Mesendoderm (in vitro differentiated cells): Measurements from ENCODE around the gene KCMF1. TPM values are rescaled to one million over a fixed set of nuclear protein-coding genes. Genes with fewer than 3 reads are reported as not detected.

ENCODE experiments used
- DNase-seq: peaks from one replicate; pipeline ENCODE4 v3.0.0; 2013
- H2AK5ac ChIP-seq: 2 replicates; pipeline ENCODE4 v1.6.1; 2013; ENCODE audit warnings: low read length, inconsistent platforms
- H2BK120ac ChIP-seq: 2 replicates; pipeline ENCODE4 v1.6.1; 2013; ENCODE audit warnings: low read depth, mild to moderate bottlenecking, low read length, moderate library complexity, mixed read lengths
- H2BK15ac ChIP-seq: replicated peaks from 2 replicates; pipeline ENCODE4 v1.6.1; 2013; ENCODE audit warnings: low read depth, mild to moderate bottlenecking, moderate library complexity
- H2BK5ac ChIP-seq: 2 replicates; pipeline ENCODE4 v1.6.1; 2013; ENCODE audit warnings: low read length, inconsistent platforms
- H3K18ac ChIP-seq: 2 replicates; pipeline ENCODE4 v1.6.1; 2013; ENCODE audit warnings: mild to moderate bottlenecking, low read length, mixed read lengths
- H3K23ac ChIP-seq: one replicate; pipeline ENCODE4 v1.6.1; 2013; ENCODE audit warnings: low read length
- H3K27ac ChIP-seq: 2 replicates; pipeline ENCODE4 v1.5.1; 2013; ENCODE audit warnings: low read depth, mild to moderate bottlenecking, inconsistent platforms, low read length, moderate library complexity
- H3K27me3 ChIP-seq: 2 replicates; pipeline ENCODE4 v1.6.1; 2013; ENCODE audit warnings: low read length, control low read depth, mild to moderate bottlenecking, inconsistent platforms; ENCODE audit not compliant: insufficient read depth, poor library complexity
- H3K36me3 ChIP-seq: 2 replicates; pipeline ENCODE4 v1.6.1; 2013; ENCODE audit warnings: low read length, inconsistent platforms; ENCODE audit not compliant: control insufficient read depth, insufficient read depth
- H3K4ac ChIP-seq: one replicate; pipeline ENCODE4 v1.6.1; 2013; ENCODE audit warnings: low read depth, mild to moderate bottlenecking, low read length, moderate library complexity
- H3K4me1 ChIP-seq: 2 replicates; pipeline ENCODE4 v1.6.1; 2013; ENCODE audit warnings: low read depth, low read length, inconsistent platforms; ENCODE audit not compliant: control insufficient read depth
- H3K4me2 ChIP-seq: 2 replicates; pipeline ENCODE4 v1.6.1; 2013; ENCODE audit warnings: low read length
- H3K4me3 ChIP-seq: 2 replicates; pipeline ENCODE4 v1.5.1; 2013; ENCODE audit warnings: mild to moderate bottlenecking, low read length
- H3K56ac ChIP-seq: one replicate; pipeline ENCODE4 v1.6.1; 2013; ENCODE audit warnings: low read length
- H3K79me1 ChIP-seq: 2 replicates; pipeline ENCODE4 v1.6.1; 2013; ENCODE audit warnings: low read length, inconsistent platforms
- H3K79me2 ChIP-seq: 2 replicates; pipeline ENCODE4 v1.6.1; 2013; ENCODE audit warnings: mild to moderate bottlenecking, low read length; ENCODE audit not compliant: control insufficient read depth, insufficient read depth
- H3K9ac ChIP-seq: 2 replicates; pipeline ENCODE4 v1.6.1; 2013; ENCODE audit warnings: low read length, inconsistent platforms
- H4K5ac ChIP-seq: one replicate; pipeline ENCODE4 v1.6.1; 2013; ENCODE audit warnings: low read length
- H4K8ac ChIP-seq: one replicate; pipeline ENCODE4 v1.6.1; 2013; ENCODE audit warnings: low read depth, mild to moderate bottlenecking, control low read depth, low read length, moderate library complexity
- WGBS: extraction: QIAGEN DNeasy Blood & Tissue Kit; methylation state at CpG from one replicate; pipeline ENCODE4 v1.1.7; 2013; ENCODE audit warnings: low lambda C conversion rate, missing lambda C conversion rate; ENCODE audit not compliant: insufficient coverage; ENCODE audit errors: extremely low coverage; 5-methylcytosine and 5-hydroxymethylcytosine counted together
- polyA plus RNA-seq, 2 experiments: library from polyadenylated mRNA; stranded (reverse); fragments of 200-250 nt; gene quantifications; one replicate each; pipeline ENCODE4 v1.2.3, GENCODE V29; 2013

The KCMF1 gene
- 63.4 TPM for polyA plus RNA-seq (2013, experiment 1 of 2)
- 66.6 TPM for polyA plus RNA-seq (2013, experiment 2 of 2)

GRCh38 chr2:84970868-84971509, at the start of gene KCMF1:
KCMF1 (plus strand) TSS chr2:84971161; CDS start chr2:84971452, 291 bp downstream.
- peaks cover 2% of the 10 kb centered on the region for H3K4me1 ChIP-seq
- H2AK5ac ChIP-seq: peak within 1 kb of the TSS; percentile 82
- no peaks in the 10 kb centered on the region for H3K27me3 ChIP-seq
- peak within 1 kb of the TSS; percentile 98 for H4K8ac ChIP-seq
- peak within 1 kb of the TSS; percentile 67 for H2BK5ac ChIP-seq
- H3K36me3 ChIP-seq: no peaks in the 10 kb centered on the region
- H3K79me2 ChIP-seq: peaks cover 65% of the 10 kb centered on the region
- peaks cover 2% of the 10 kb centered on the region for H3K79me1 ChIP-seq
- H3K27ac ChIP-seq: peak within 1 kb of the TSS; percentile 99
- peak within 1 kb of the TSS; percentile 96 for H3K4me3 ChIP-seq
- peak within 1 kb of the TSS; percentile 99 for H3K4ac ChIP-seq
- H3K9ac ChIP-seq: peak within 1 kb of the TSS; percentile 98
- H3K18ac ChIP-seq: peak within 1 kb of the TSS; percentile 100
- H4K5ac ChIP-seq: peak within 1 kb of the TSS; percentile 74
- H2BK120ac ChIP-seq: peak within 1 kb of the TSS; percentile 97
- H3K23ac ChIP-seq: peak within 1 kb of the TSS; percentile 89
- H3K56ac ChIP-seq: peak within 1 kb of the TSS; percentile 98
- H3K4me2 ChIP-seq: peak within 1 kb of the TSS; percentile 94
- no CpG with 5 or more reads among the region's 102 CpGs for WGBS
- DNase-seq: peak; percentile 65
- peak within 1 kb of the TSS; percentile 57 for H2BK15ac ChIP-seq

GRCh38 chr2:84923009-84923408, 48.0 kb upstream of the KCMF1 start:
- H4K5ac ChIP-seq: no peak overlapping the region

GRCh38 chr2:84924173-84925106, 46.5 kb upstream of the KCMF1 start:
- peak; percentile 62 for DNase-seq
- H3K18ac ChIP-seq: no peak overlapping the region
- no peak overlapping the region for H3K4me3 ChIP-seq
- H2BK15ac ChIP-seq: no peak overlapping the region
- no peak overlapping the region for H3K4ac ChIP-seq
- no peaks in the 10 kb centered on the region for H3K79me1 ChIP-seq
- no peak overlapping the region for H4K5ac ChIP-seq
- H3K23ac ChIP-seq: no peak overlapping the region
- H3K56ac ChIP-seq: no peak overlapping the region
- H3K9ac ChIP-seq: no peak overlapping the region
- no peak overlapping the region for H4K8ac ChIP-seq
- WGBS: no CpG with 5 or more reads among the region's 9 CpGs
- no peaks in the 10 kb centered on the region for H3K36me3 ChIP-seq
- H3K79me2 ChIP-seq: no peaks in the 10 kb centered on the region
- H3K27me3 ChIP-seq: no peaks in the 10 kb centered on the region
- no peak overlapping the region for H2BK5ac ChIP-seq
- no peak overlapping the region for H3K27ac ChIP-seq
- no peak overlapping the region for H3K4me2 ChIP-seq
- no peak overlapping the region for H2AK5ac ChIP-seq
- H2BK120ac ChIP-seq: no peak overlapping the region
- H3K4me1 ChIP-seq: no peaks in the 10 kb centered on the region

More at GRCh38 chr2:84923009-84923408, 48.0 kb upstream of the KCMF1 start:
- Histone ChIP-seq H2BK15ac (no peak overlapping the region), H3K23ac (no peak overlapping the region), H3K36me3 (no peaks in the 10 kb centered on the region), H3K79me1 (no peaks in the 10 kb centered on the region), H3K27ac (no peak overlapping the region), H4K8ac (no peak overlapping the region), H3K4me3 (no peak overlapping the region), H3K18ac (no peak overlapping the region), H3K4me2 (no peak overlapping the region), H2AK5ac (no peak overlapping the region), H3K56ac (no peak overlapping the region), H3K4me1 (no peaks in the 10 kb centered on the region), H3K4ac (no peak overlapping the region), H3K27me3 (no peaks in the 10 kb centered on the region), H2BK120ac (no peak overlapping the region), H3K9ac (no peak overlapping the region), H2BK5ac (no peak overlapping the region), H3K79me2 (no peaks in the 10 kb centered on the region)
- DNase-seq: no peak

GRCh38 chr2:84925336-84925723, 45.6 kb upstream of the KCMF1 start:
- Histone ChIP-seq H3K4me3 (no peak overlapping the region), H3K27ac (no peak overlapping the region), H2BK15ac (no peak overlapping the region), H3K4ac (no peak overlapping the region), H3K18ac (no peak overlapping the region), H3K9ac (no peak overlapping the region), H3K79me1 (no peaks in the 10 kb centered on the region), H4K5ac (no peak overlapping the region), H3K4me1 (no peaks in the 10 kb centered on the region), H2AK5ac (no peak overlapping the region), H4K8ac (no peak overlapping the region), H2BK120ac (no peak overlapping the region), H3K4me2 (no peak overlapping the region), H3K79me2 (no peaks in the 10 kb centered on the region), H3K23ac (no peak overlapping the region), H2BK5ac (no peak overlapping the region), H3K36me3 (no peaks in the 10 kb centered on the region), H3K27me3 (no peaks in the 10 kb centered on the region), H3K56ac (no peak overlapping the region)
- WGBS: no CpG with 5 or more reads among the region's 2 CpGs
- DNase-seq: no peak

- no peak overlapping the region for H3K4me3 ChIP-seq
- no peak overlapping the region for H3K27ac ChIP-seq
These were observed 45.1 kb upstream of the KCMF1 start for GRCh38 chr2:84925724-84926376.

More at GRCh38 chr2:84925724-84926376, 45.1 kb upstream of the KCMF1 start:
- DNase-seq: peak; percentile 98
- H2AK5ac ChIP-seq: no peak overlapping the region
- H3K18ac ChIP-seq: no peak overlapping the region
- H3K56ac ChIP-seq: no peak overlapping the region
- no CpG with 5 or more reads among the region's 34 CpGs for whole genome bisulfite sequencing
- no peak overlapping the region for H3K9ac ChIP-seq
- H3K23ac ChIP-seq: no peak overlapping the region
- H3K4ac ChIP-seq: no peak overlapping the region
- no peaks in the 10 kb centered on the region for H3K36me3 ChIP-seq
- no peak overlapping the region for H4K8ac ChIP-seq
- no peaks in the 10 kb centered on the region for H3K79me1 ChIP-seq
- no peak overlapping the region for H2BK15ac ChIP-seq
- H3K4me1 ChIP-seq: no peaks in the 10 kb centered on the region
- H2BK120ac ChIP-seq: no peak overlapping the region
- H2BK5ac ChIP-seq: no peak overlapping the region
- H3K27me3 ChIP-seq: no peaks in the 10 kb centered on the region
- H3K79me2 ChIP-seq: no peaks in the 10 kb centered on the region
- no peak overlapping the region for H4K5ac ChIP-seq
- H3K4me2 ChIP-seq: peak overlapping the region; percentile 81
